ENCODE data around the gene OVCH2. TPM values are rescaled to one million over a fixed set of nuclear protein-coding genes. Genes with fewer than 3 reads are reported as not detected.

Gene OVCH2
- total and polyA plus RNA-seq, 10 of the 15 experiments (the other 5 are each of a cell fraction or from before 2014, with no cell fraction given), result not detected

DNA sequence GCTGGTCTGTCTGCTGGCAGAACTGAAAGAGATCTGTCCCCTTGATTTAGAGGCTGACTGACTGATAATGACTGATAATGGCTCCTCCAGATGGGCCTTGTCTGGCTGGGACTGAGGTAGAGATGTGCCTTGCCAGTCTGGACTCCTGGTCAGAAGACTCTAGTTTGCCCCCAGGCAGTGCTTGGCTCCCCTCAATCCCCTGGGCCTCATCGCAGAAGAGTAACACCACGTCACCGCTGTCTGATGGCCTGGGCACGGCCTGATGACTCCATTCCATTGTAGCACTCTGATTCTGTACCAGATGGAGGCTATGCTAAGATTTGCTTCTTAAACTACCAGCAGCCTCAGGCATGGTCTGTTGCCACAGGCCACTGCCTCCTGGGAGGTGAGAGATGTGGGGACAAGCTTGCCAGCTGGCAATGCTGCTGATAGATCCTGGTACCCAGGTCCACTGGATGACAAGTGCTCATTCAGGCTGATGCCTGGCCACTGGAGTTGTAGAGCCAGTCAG is 52.0 kb downstream of the OVCH2 start:
- intact Hi-C loops (cut with micrococcal nuclease; ENCODE audit: unreplicated experiment) (no loop called here), in situ Hi-C loops (cut with MboI) (no loop called here)
- ChIA-PET POLR2A (no interaction called here), SMC1A (ENCODE audit: uncharacterized antibody, unreplicated experiment) (interaction anchor here (1.0 to 1.4 kb wide), 2 partner anchors 31 to 139 kb away, joined by 3 read pairs; no protein-coding TSS in a partner anchor), RAD21 (ENCODE audit: unreplicated experiment) (interaction anchor here (1.7 kb wide), 1 partner anchor 11 kb away, joined by 5 read pairs; no protein-coding TSS in a partner anchor), CTCF (interaction anchor here (1.5 kb wide), 1 partner anchor 11 kb away, joined by 3 read pairs; no protein-coding TSS in a partner anchor)
- TF ChIP-seq JUNB (IDR thresholded peaks at IDR 0.05), result no peak
- no peak for TF ChIP-seq BACH1 (IDR thresholded peaks at IDR 0.05; ENCODE audit: borderline replicate concordance)
- no peak for TF ChIP-seq CEBPB (IDR thresholded peaks at IDR 0.05; ENCODE audit: borderline replicate concordance in 1 of 2, low read depth in 2 of 2, low read length in 2 of 2)
- no peak for TF ChIP-seq IKZF2 (IDR thresholded peaks at IDR 0.05)
- no peak for TF ChIP-seq NR2C1 (IDR thresholded peaks at IDR 0.05)
- Histone ChIP-seq H3K4me1 (ENCODE audit: control insufficient read depth, insufficient read depth, low read length) (no peaks in the 10 kb centered on the region), H3K27ac (ENCODE audit: control insufficient read depth, insufficient read depth) (no peak overlapping the region), H4K20me1 (ENCODE audit: control insufficient read depth, insufficient read depth) (no peaks in the 10 kb centered on the region), H3K9me3 (replicated peaks; ENCODE audit: control insufficient read depth, insufficient read depth, low read length) (no peaks in the 10 kb centered on the region; the same call in 2 of the 3 replicates), H3K9ac (ENCODE audit: control insufficient read depth, insufficient read depth, low read length) (no peak overlapping the region), H3K36me3 (ENCODE audit: control insufficient read depth in 2 of 2, insufficient read depth in 2 of 2, low read length in 1 of 2) (peaks cover 28 to 57% of the 10 kb centered on the region in 2 experiments), H2AFZ (ENCODE audit: control insufficient read depth, low read depth, low read length) (no peak overlapping the region), H3K79me2 (ENCODE audit: control insufficient read depth, insufficient read depth, low read length) (no peaks in the 10 kb centered on the region), H3K4me2 (ENCODE audit: control insufficient read depth, insufficient read depth) (no peak overlapping the region), H3K4me3 (no peak overlapping the region), H3K27me3 (replicated peaks in 1 of 2; ENCODE audit: control insufficient read depth in 2 of 2, insufficient read depth in 2 of 2, low read length in 1 of 2) (no peaks in the 10 kb centered on the region)
- ATAC-seq (no peak), FAIRE-seq (no peak), DNase-seq (ENCODE audit: low read depth, low spot score) (no peak)
- no TSS peak for BruUV-seq (replicated peaks)
- WGBS (ENCODE audit: insufficient coverage, insufficient replicate concordance, low lambda C conversion rate, missing lambda C conversion rate), result 94% methylated on average over 4 of the region's 4 CpGs

DNA sequence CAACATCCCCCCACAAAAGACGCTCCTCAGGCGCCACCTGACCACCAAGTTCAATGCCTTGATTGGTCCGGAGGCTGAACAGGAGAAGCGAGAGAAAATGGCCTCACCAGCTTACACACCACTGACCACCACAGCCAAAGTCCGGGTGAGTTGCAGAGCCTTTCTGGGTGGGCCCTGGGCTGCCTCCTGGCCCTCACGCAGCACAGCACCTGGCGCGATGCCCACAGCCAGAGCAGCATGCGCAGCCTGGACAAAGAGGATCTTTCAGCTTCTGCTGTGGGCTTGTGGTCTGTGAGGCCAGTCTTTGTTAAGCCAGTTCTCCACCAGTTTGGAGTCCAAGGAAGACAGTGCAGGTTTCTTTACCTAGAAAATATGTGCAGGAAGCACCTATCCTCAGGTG is 54.6 kb downstream of the OVCH2 start:
- DNase-seq (ENCODE audit: low read depth, low spot score), result no peak
- intact Hi-C loops (cut with micrococcal nuclease; ENCODE audit: unreplicated experiment) (no loop called here), in situ Hi-C loops (cut with MboI) (no loop called here)
- 96% methylated on average over 9 of the region's 9 CpGs for WGBS (ENCODE audit: insufficient coverage, insufficient replicate concordance, low lambda C conversion rate, missing lambda C conversion rate)
- H3K4me2 ChIP-seq (ENCODE audit: control insufficient read depth, insufficient read depth), result no peak overlapping the region
- H2AFZ ChIP-seq (ENCODE audit: control insufficient read depth, low read depth, low read length), result no peak overlapping the region
- no peak for FAIRE-seq
- BruUV-seq (replicated peaks), result no TSS peak
- H3K9me3 ChIP-seq (replicated peaks; ENCODE audit: control insufficient read depth, insufficient read depth, low read length), result no peaks in the 10 kb centered on the region
- H4K20me1 ChIP-seq (ENCODE audit: control insufficient read depth, insufficient read depth), result no peaks in the 10 kb centered on the region
- no peak overlapping the region for H3K4me3 ChIP-seq
- H3K36me3 ChIP-seq (ENCODE audit: control insufficient read depth in 2 of 2, insufficient read depth in 2 of 2, low read length in 1 of 2), result peaks cover 31 to 54% of the 10 kb centered on the region in 2 experiments
- H3K4me1 ChIP-seq (ENCODE audit: control insufficient read depth, insufficient read depth, low read length), result no peaks in the 10 kb centered on the region
- no peak for ATAC-seq
- H3K9ac ChIP-seq (ENCODE audit: control insufficient read depth, insufficient read depth, low read length), result no peak overlapping the region
- RAD21 ChIA-PET (ENCODE audit: unreplicated experiment), result no interaction called here
- CTCF ChIA-PET, result no interaction called here
- SMC1A ChIA-PET (ENCODE audit: uncharacterized antibody, unreplicated experiment), result interaction anchor here (1.6 kb wide), 1 partner anchor 15 kb away, joined by 4 read pairs; no protein-coding TSS in a partner anchor
- no peaks in the 10 kb centered on the region for H3K79me2 ChIP-seq (ENCODE audit: control insufficient read depth, insufficient read depth, low read length)
- no peak overlapping the region for H3K27ac ChIP-seq (ENCODE audit: control insufficient read depth, insufficient read depth)
- no peaks in the 10 kb centered on the region for H3K27me3 ChIP-seq (replicated peaks in 1 of 2; ENCODE audit: control insufficient read depth in 2 of 2, insufficient read depth in 2 of 2, low read length in 1 of 2)
- POLR2A ChIA-PET, result no interaction called here
- TF ChIP-seq POLR2AphosphoS2 (IDR thresholded peaks at IDR 0.05; ENCODE audit: low read depth, low read length) (no peak), CEBPB (IDR thresholded peaks at IDR 0.05; ENCODE audit: borderline replicate concordance in 1 of 2, low read depth in 2 of 2, low read length in 2 of 2) (no peak), BRCA1 (IDR thresholded peaks at IDR 0.05; ENCODE audit: low read depth, low read length) (no peak), IKZF1 (conservative IDR thresholded peaks at IDR 0.05) (no peak), NFXL1 (IDR thresholded peaks at IDR 0.05; ENCODE audit: borderline replicate concordance) (no peak), PBX3 (IDR thresholded peaks at IDR 0.05; ENCODE audit: insufficient replicate concordance, low read depth, low read length) (no peak), NBN (IDR thresholded peaks at IDR 0.05) (no peak), FOXK2 (IDR thresholded peaks at IDR 0.05) (no peak)
